Measurements from ENCODE around the gene WBP2NL.

WBP2NL gene

DNA sequence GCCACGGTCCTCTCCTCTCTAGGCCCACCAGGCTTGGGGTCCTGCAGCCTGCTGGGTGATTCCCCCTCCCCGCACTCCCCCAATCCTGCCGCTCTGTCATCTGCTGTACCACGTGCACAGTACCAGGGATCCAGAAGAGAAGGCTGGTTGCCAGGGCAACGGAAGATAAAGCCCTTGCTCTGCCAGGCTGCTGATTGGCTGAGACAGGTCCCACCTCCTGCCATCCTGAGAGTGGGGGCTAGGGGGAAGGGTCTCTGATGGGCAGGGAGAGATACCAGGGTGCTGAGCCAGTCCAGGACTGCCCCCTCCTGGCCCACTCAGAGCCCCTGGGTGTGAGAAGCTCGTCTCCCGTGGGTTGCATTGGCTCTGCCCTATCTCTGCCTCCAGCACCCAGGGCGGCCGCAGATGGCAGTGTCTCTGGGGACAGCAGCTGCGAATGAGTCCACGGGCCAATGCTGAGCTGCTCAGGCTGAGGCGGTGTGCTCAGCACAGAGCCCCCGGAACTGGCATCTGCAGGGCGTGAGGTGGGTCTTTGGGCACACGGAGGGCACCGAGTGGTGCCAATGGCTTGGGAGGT, 46.6 kb upstream of the WBP2NL start, which contains the start of gene SMIM45:
TSS of gene SMIM45 (plus strand) at position 253 of the 577 bp plus-strand sequence.
- no peaks in the 10 kb centered on the region for H3K36me3 ChIP-seq (replicated peaks in 1 of 2; ENCODE audit: control insufficient read depth in 2 of 2, insufficient read depth in 2 of 2, low read length in 2 of 2)
- H3K14ac ChIP-seq (ENCODE audit: low read length), result peak within 1 kb of the TSS; percentile 49
- H3K27me3 ChIP-seq (ENCODE audit: control insufficient read depth in 3 of 3, insufficient read depth in 3 of 3, low read depth in 1 of 3, low read length in 3 of 3), result no peaks in the 10 kb centered on the region
- peaks cover 2% of the 10 kb centered on the region for H3K79me1 ChIP-seq (ENCODE audit: low read depth, low read length)
- DNase-seq (ENCODE audit: low spot score), result peak; percentile 72
- H4K8ac ChIP-seq (ENCODE audit: low read depth, low read length), result no peak within 1 kb of the TSS
- peaks cover 18 to 24% of the 10 kb centered on the region in 2 donors for H3K4me1 ChIP-seq (ENCODE audit: control insufficient read depth in 2 of 2, insufficient read depth in 1 of 2, low read depth in 1 of 2, low read length in 2 of 2)
- no peak within 1 kb of the TSS for H3K9ac ChIP-seq (ENCODE audit: low read depth, low read length, poor library complexity)
- peak within 1 kb of the TSS; percentile 30 for H3K4me2 ChIP-seq (ENCODE audit: insufficient read depth, low read length, poor library complexity, severe bottlenecking)
- peak within 1 kb of the TSS; percentile 93 for H2AK5ac ChIP-seq (ENCODE audit: low read depth, low read length)
- no peaks in the 10 kb centered on the region for H3K9me3 ChIP-seq (replicated peaks in 1 of 2; ENCODE audit: control insufficient read depth in 2 of 2, insufficient read depth in 1 of 2, low read depth in 1 of 2, low read length in 2 of 2)
- H2BK15ac ChIP-seq (ENCODE audit: low read length), result peak within 1 kb of the TSS; percentile 76
- no peak within 1 kb of the TSS for H3K4me3 ChIP-seq (ENCODE audit: low read length in 2 of 2)
- no peak within 1 kb of the TSS for H3K4ac ChIP-seq (ENCODE audit: low read length)
- no peak within 1 kb of the TSS for H2AFZ ChIP-seq (ENCODE audit: low read length)
- no peak within 1 kb of the TSS for H2BK5ac ChIP-seq (ENCODE audit: low read length)
- no peak within 1 kb of the TSS for H3K27ac ChIP-seq (replicated peaks; ENCODE audit: low read length)
- H3K18ac ChIP-seq (ENCODE audit: low read length), result peak within 1 kb of the TSS; percentile 80
- no peak within 1 kb of the TSS for H2BK120ac ChIP-seq (ENCODE audit: low read depth, low read length)
- no CpG with 5 or more reads among the region's 16 CpGs for WGBS, 2 donors (ENCODE audit: extremely low coverage in 2 of 2, insufficient read length in 2 of 2, insufficient replicate concordance in 1 of 2)
- peak within 1 kb of the TSS; percentile 68 for H2BK12ac ChIP-seq (ENCODE audit: low read length)
- H3K23ac ChIP-seq (ENCODE audit: low read depth, low read length, poor library complexity), result no peak within 1 kb of the TSS
- H4K91ac ChIP-seq (ENCODE audit: low read depth, low read length, poor library complexity), result no peak within 1 kb of the TSS

DNA sequence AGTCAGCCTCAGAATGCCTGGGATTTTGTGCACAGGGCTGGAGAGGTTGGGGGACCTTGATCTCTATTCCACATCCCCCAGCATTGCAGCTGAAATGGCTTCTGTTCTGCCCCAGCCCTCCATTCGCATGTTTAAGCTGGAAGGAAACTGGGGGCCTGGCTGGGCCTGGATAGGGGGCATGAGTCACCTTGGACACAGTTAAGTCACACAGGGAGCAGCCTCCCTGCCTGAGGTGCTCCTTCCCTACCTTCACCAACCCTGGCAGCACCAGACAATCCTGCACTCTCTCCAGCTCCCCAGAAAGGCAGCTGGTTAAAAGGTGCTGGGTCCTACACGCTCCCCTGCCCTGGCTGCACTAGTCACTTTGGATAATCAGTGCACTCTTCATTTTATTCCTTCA, 45.9 kb upstream of the WBP2NL start:
- WGBS, 2 donors (ENCODE audit: extremely low coverage in 2 of 2, insufficient read length in 2 of 2, insufficient replicate concordance in 1 of 2), result no CpG with 5 or more reads among the region's 2 CpGs
- Histone ChIP-seq H2AK5ac (ENCODE audit: low read depth, low read length) (no peak overlapping the region), H3K9me3 (replicated peaks in 1 of 2; ENCODE audit: control insufficient read depth in 2 of 2, insufficient read depth in 1 of 2, low read depth in 1 of 2, low read length in 2 of 2) (no peaks in the 10 kb centered on the region), H3K27me3 (ENCODE audit: control insufficient read depth in 3 of 3, insufficient read depth in 3 of 3, low read depth in 1 of 3, low read length in 3 of 3) (no peaks in the 10 kb centered on the region), H3K36me3 (replicated peaks in 1 of 2; ENCODE audit: control insufficient read depth in 2 of 2, insufficient read depth in 2 of 2, low read length in 2 of 2) (no peaks in the 10 kb centered on the region), H4K91ac (ENCODE audit: low read depth, low read length, poor library complexity) (no peak overlapping the region), H3K27ac (replicated peaks; ENCODE audit: low read length) (no peak overlapping the region), H3K4me1 (ENCODE audit: control insufficient read depth in 2 of 2, insufficient read depth in 1 of 2, low read depth in 1 of 2, low read length in 2 of 2) (peaks cover 18 to 21% of the 10 kb centered on the region in 2 donors), H3K14ac (ENCODE audit: low read length) (no peak overlapping the region), H2BK15ac (ENCODE audit: low read length) (peak overlapping the region; percentile 76), H4K8ac (ENCODE audit: low read depth, low read length) (no peak overlapping the region), H2AFZ (ENCODE audit: low read length) (no peak overlapping the region), H3K4me2 (ENCODE audit: insufficient read depth, low read length, poor library complexity, severe bottlenecking) (no peak overlapping the region), H3K79me1 (ENCODE audit: low read depth, low read length) (peaks cover 2% of the 10 kb centered on the region), H2BK120ac (ENCODE audit: low read depth, low read length) (no peak overlapping the region), H3K23ac (ENCODE audit: low read depth, low read length, poor library complexity) (no peak overlapping the region), H2BK5ac (ENCODE audit: low read length) (no peak overlapping the region), H3K18ac (ENCODE audit: low read length) (no peak overlapping the region), H2BK12ac (ENCODE audit: low read length) (no peak overlapping the region), H3K4me3 (ENCODE audit: low read length in 2 of 2) (no peak overlapping the region), H3K4ac (ENCODE audit: low read length) (no peak overlapping the region), H3K9ac (ENCODE audit: low read depth, low read length, poor library complexity) (no peak overlapping the region)
- no peak for DNase-seq (ENCODE audit: low spot score)

DNA sequence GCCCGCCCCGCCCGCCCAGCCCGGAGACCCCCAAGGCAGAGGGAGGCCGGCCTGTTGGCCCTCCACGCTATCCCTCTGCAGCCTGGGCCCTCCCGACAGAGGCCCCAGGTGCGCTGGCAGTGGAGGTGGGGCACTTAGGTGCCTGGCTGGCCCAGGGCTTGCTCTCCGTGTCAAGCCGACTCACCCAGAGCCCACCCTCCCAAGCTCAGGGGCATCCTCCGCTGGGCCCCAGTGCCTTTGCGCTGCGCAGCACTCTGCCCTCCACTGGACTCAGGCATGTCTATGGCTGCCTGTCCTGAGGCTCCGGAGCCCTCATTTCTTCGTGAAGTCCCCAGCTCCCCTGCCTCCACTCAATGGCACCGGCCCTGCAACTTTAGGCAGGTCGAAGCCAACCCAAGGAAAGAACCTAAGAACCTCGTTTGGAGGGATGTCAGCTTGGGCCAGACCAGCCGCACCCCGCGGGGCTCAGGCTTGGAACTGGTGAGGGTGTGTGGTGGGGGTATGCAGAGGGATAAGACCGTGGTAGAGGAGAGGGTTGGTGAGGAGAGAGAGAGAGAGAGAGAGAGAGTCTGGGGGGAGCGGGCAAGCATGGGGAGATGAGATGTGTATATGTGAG, 40.5 kb upstream of the WBP2NL start:
- peak overlapping the region in 1 of 2 donors; percentile 11 for H3K4me3 ChIP-seq (ENCODE audit: low read length in 2 of 2)
- peak overlapping the region; percentile 81 for H3K18ac ChIP-seq (ENCODE audit: low read length)
- H3K4me2 ChIP-seq (ENCODE audit: insufficient read depth, low read length, poor library complexity, severe bottlenecking), result peak overlapping the region; percentile 43
- no peak overlapping the region for H3K4ac ChIP-seq (ENCODE audit: low read length)
- no peak overlapping the region for H3K23ac ChIP-seq (ENCODE audit: low read depth, low read length, poor library complexity)
- peaks cover 0 to 2% (median 0%) of the 10 kb centered on the region in 3 experiments for H3K27me3 ChIP-seq (ENCODE audit: control insufficient read depth in 3 of 3, insufficient read depth in 3 of 3, low read depth in 1 of 3, low read length in 3 of 3)
- WGBS, 2 donors (ENCODE audit: extremely low coverage in 2 of 2, insufficient read length in 2 of 2, insufficient replicate concordance in 1 of 2), result no CpG with 5 or more reads among the region's 23 CpGs
- H3K9me3 ChIP-seq (replicated peaks in 1 of 2; ENCODE audit: control insufficient read depth in 2 of 2, insufficient read depth in 1 of 2, low read depth in 1 of 2, low read length in 2 of 2), result no peaks in the 10 kb centered on the region
- peaks cover 3 to 5% of the 10 kb centered on the region in 2 donors for H3K4me1 ChIP-seq (ENCODE audit: control insufficient read depth in 2 of 2, insufficient read depth in 1 of 2, low read depth in 1 of 2, low read length in 2 of 2)
- peak overlapping the region; percentile 25 for H2BK15ac ChIP-seq (ENCODE audit: low read length)
- no peak for DNase-seq (ENCODE audit: low spot score)
- H2AK5ac ChIP-seq (ENCODE audit: low read depth, low read length), result peak overlapping the region; percentile 61
- peaks cover 2% of the 10 kb centered on the region for H3K79me1 ChIP-seq (ENCODE audit: low read depth, low read length)
- no peak overlapping the region for H2BK5ac ChIP-seq (ENCODE audit: low read length)
- H3K36me3 ChIP-seq (replicated peaks in 1 of 2; ENCODE audit: control insufficient read depth in 2 of 2, insufficient read depth in 2 of 2, low read length in 2 of 2), result no peaks in the 10 kb centered on the region
- no peak overlapping the region for H2BK120ac ChIP-seq (ENCODE audit: low read depth, low read length)
- H3K9ac ChIP-seq (ENCODE audit: low read depth, low read length, poor library complexity), result no peak overlapping the region
- no peak overlapping the region for H3K27ac ChIP-seq (replicated peaks; ENCODE audit: low read length)
- peak overlapping the region; percentile 22 for H4K91ac ChIP-seq (ENCODE audit: low read depth, low read length, poor library complexity)
- H2BK12ac ChIP-seq (ENCODE audit: low read length), result peak overlapping the region; percentile 2
- H3K14ac ChIP-seq (ENCODE audit: low read length), result no peak overlapping the region
- no peak overlapping the region for H4K8ac ChIP-seq (ENCODE audit: low read depth, low read length)
- peak overlapping the region; percentile 22 for H2AFZ ChIP-seq (ENCODE audit: low read length)

DNA sequence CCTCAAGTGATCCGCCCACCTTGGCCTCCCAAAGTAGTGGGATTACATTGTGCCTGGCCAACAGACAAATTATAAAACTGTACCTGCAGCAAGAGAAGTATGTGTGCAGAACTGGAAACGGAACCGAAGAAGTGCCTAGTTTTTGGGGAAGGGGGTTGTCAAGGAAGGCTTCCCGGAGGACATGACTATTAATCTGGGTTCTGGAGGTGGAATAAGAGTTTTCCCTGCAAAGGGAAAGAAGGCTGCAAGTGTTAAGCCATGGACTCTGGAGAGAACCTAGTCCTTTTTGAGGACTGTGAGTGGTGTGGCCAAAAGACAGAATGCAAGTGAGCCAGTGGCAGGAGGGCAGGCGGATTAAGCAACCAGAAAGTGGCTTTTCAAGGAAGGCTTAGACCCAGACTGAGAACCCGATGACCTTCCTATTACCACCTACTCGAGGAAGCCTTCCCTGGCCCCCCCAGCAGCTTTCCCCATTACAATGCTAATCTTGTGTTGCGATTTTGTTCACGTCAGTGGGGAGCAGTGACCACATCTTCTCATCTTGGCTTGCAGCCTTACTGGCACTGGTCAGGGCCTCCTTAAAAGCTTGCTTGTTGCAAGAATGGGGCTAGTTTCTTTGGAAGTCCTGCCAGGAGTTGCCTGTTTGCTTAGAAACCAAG, 35.0 kb upstream of the WBP2NL start:
- Histone ChIP-seq H4K91ac (ENCODE audit: low read depth, low read length, poor library complexity) (no peak overlapping the region), H3K79me1 (ENCODE audit: low read depth, low read length) (no peaks in the 10 kb centered on the region), H2BK15ac (ENCODE audit: low read length) (no peak overlapping the region), H2BK120ac (ENCODE audit: low read depth, low read length) (no peak overlapping the region), H2AK5ac (ENCODE audit: low read depth, low read length) (no peak overlapping the region), H2BK12ac (ENCODE audit: low read length) (no peak overlapping the region), H3K18ac (ENCODE audit: low read length) (peak overlapping the region; percentile 17), H3K14ac (ENCODE audit: low read length) (no peak overlapping the region), H3K36me3 (replicated peaks in 1 of 2; ENCODE audit: control insufficient read depth in 2 of 2, insufficient read depth in 2 of 2, low read length in 2 of 2) (no peaks in the 10 kb centered on the region), H4K8ac (ENCODE audit: low read depth, low read length) (no peak overlapping the region), H3K23ac (ENCODE audit: low read depth, low read length, poor library complexity) (no peak overlapping the region), H3K9ac (ENCODE audit: low read depth, low read length, poor library complexity) (no peak overlapping the region), H3K4ac (ENCODE audit: low read length) (no peak overlapping the region), H3K4me1 (ENCODE audit: control insufficient read depth in 2 of 2, insufficient read depth in 1 of 2, low read depth in 1 of 2, low read length in 2 of 2) (peaks cover 17 to 23% of the 10 kb centered on the region in 2 donors), H3K9me3 (replicated peaks in 1 of 2; ENCODE audit: control insufficient read depth in 2 of 2, insufficient read depth in 1 of 2, low read depth in 1 of 2, low read length in 2 of 2) (no peaks in the 10 kb centered on the region), H3K27ac (replicated peaks; ENCODE audit: low read length) (peak overlapping the region; percentile 8), H3K27me3 (ENCODE audit: control insufficient read depth in 3 of 3, insufficient read depth in 3 of 3, low read depth in 1 of 3, low read length in 3 of 3) (no peaks in the 10 kb centered on the region), H3K4me2 (ENCODE audit: insufficient read depth, low read length, poor library complexity, severe bottlenecking) (peak overlapping the region; percentile 27), H2AFZ (ENCODE audit: low read length) (peak overlapping the region; percentile 25), H2BK5ac (ENCODE audit: low read length) (no peak overlapping the region), H3K4me3 (ENCODE audit: low read length in 2 of 2) (no peak overlapping the region)
- WGBS, 2 donors (ENCODE audit: extremely low coverage in 2 of 2, insufficient read length in 2 of 2, insufficient replicate concordance in 1 of 2), result no CpG with 5 or more reads among the region's 9 CpGs
- DNase-seq (ENCODE audit: low spot score), result no peak

All from neuronal stem cell (in vitro differentiated cells).